ENCODE results near the gene PTPRR.

DNA sequence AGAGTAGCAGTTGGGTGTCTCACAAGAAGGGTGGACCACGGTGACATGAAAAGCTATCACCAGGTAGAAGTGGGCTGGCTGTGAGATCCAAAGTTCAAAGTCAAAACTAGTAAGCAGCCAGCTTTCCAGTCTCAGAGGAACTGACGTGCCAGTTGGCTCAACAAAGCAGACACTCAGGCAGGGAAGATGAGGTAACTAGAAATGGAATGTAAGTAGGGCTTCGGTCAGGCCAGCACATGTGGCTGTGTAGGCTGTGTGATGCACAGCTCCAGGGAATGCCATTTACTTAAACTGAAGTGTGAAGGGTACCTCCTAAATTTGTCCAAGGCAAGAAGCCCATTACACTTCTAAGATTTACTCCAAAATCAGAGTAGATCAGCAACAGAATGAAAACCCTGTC, 43.6 kb downstream of the PTPRR start:
- TF ChIP-seq, protein P1, sequence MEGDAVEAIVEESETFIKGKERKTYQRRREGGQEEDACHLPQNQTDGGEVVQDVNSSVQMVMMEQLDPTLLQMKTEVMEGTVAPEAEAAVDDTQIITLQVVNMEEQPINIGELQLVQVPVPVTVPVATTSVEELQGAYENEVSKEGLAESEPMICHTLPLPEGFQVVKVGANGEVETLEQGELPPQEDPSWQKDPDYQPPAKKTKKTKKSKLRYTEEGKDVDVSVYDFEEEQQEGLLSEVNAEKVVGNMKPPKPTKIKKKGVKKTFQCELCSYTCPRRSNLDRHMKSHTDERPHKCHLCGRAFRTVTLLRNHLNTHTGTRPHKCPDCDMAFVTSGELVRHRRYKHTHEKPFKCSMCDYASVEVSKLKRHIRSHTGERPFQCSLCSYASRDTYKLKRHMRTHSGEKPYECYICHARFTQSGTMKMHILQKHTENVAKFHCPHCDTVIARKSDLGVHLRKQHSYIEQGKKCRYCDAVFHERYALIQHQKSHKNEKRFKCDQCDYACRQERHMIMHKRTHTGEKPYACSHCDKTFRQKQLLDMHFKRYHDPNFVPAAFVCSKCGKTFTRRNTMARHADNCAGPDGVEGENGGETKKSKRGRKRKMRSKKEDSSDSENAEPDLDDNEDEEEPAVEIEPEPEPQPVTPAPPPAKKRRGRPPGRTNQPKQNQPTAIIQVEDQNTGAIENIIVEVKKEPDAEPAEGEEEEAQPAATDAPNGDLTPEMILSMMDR (conservative IDR thresholded peaks at IDR 0.05; ENCODE audit: low read length) = no peak
- no peak for TF ChIP-seq EZH2phosphoT487 (IDR thresholded peaks at IDR 0.05; ENCODE audit: borderline replicate concordance, low read depth, low read length)
